Esophagus squamous epithelium (tissue), 5 donors: ENCODE measurements around the gene PTPRN2. TPM values are rescaled to one million over a fixed set of nuclear protein-coding genes. Genes with fewer than 3 reads are reported as not detected.

Experiments used
- DNase-seq: peaks from one replicate; lab custom pipeline; 2025; lab: John Stamatoyannopoulos, UW
- H3K27ac ChIP-seq, 4 donors: fragments of 200-600 bp; sonication (generic); one replicate each; pipeline ENCODE4 v1.5.1; 2016 to 2019; ENCODE audit warnings: mild to moderate bottlenecking in 1 of 4
- H3K27me3 ChIP-seq, 4 donors: fragments of 200-600 bp; sonication (generic); 1 replicate in 3 of 4; 2 replicates in 1 of 4; pipeline versions ENCODE4 v1.5.1 to v1.6.0; 2017 to 2021; ENCODE audit warnings: antibody characterized with exemption in 1 of 4
- H3K36me3 ChIP-seq, 3 donors: fragments of 200-600 bp; sonication (generic); one replicate each; pipeline ENCODE4 v1.5.1; 2016 to 2019
- H3K4me1 ChIP-seq, 3 donors: fragments of 200-600 bp; sonication (generic); one replicate each; pipeline ENCODE4 v1.5.1; 2017 to 2019
- H3K4me3 ChIP-seq, 4 donors: fragments of 200-600 bp; sonication (generic); 1 replicate in 3 of 4; 2 replicates in 1 of 4; pipeline ENCODE4 v1.5.1; 2016 to 2019; ENCODE audit warnings: mild to moderate bottlenecking in 2 of 4, moderate library complexity in 1 of 4
- H3K9me3 ChIP-seq, 3 donors: fragments of 200-600 bp; sonication (generic); one replicate each; pipeline ENCODE4 v1.5.1; 2016 to 2019
- CTCF ChIP-seq, 6 experiments: fragments of 450-650 bp in 4 of 6; fragments of 200-600 bp in 2 of 6; sonication (generic) in 2 of 6; IDR thresholded peaks; one replicate each; pipeline ENCODE4 v1.5.1; 2016 to 2019; ENCODE audit warnings: antibody characterized with exemption in 6 of 6, mild to moderate bottlenecking in 4 of 6, moderate library complexity in 4 of 6
- POLR2A ChIP-seq, 4 donors: fragments of 450-650 bp; IDR thresholded peaks; one replicate each; pipeline ENCODE4 v1.6.1; 2017; ENCODE audit warnings: antibody characterized with exemption in 4 of 4, mild to moderate bottlenecking in 4 of 4, moderate library complexity in 3 of 4
- WGBS, 2 donors: methylation state at CpG; one replicate each; pipeline ENCODE4 v1.1.5; 2018; 5-methylcytosine and 5-hydroxymethylcytosine counted together
- intact Hi-C: fragments of 100-400 bp; cut with DNase I; formaldehyde crosslinking; loops from one replicate; pipeline ENCODE4 v1.15.0; 2022
- total RNA-seq, 4 donors: library from RNA; depleted of rRNA; stranded (reverse); fragments of >200 nt; gene quantifications; one replicate each; pipeline ENCODE4 v1.1.0, GENCODE V29; 2016
- donor health status: DM: yes; HTN: yes; CAD: no.

PTPRN2 gene
- total RNA-seq, 4 donors from 2014 or later = 0.38 to 2.7 (median 1.0) TPM

DNA sequence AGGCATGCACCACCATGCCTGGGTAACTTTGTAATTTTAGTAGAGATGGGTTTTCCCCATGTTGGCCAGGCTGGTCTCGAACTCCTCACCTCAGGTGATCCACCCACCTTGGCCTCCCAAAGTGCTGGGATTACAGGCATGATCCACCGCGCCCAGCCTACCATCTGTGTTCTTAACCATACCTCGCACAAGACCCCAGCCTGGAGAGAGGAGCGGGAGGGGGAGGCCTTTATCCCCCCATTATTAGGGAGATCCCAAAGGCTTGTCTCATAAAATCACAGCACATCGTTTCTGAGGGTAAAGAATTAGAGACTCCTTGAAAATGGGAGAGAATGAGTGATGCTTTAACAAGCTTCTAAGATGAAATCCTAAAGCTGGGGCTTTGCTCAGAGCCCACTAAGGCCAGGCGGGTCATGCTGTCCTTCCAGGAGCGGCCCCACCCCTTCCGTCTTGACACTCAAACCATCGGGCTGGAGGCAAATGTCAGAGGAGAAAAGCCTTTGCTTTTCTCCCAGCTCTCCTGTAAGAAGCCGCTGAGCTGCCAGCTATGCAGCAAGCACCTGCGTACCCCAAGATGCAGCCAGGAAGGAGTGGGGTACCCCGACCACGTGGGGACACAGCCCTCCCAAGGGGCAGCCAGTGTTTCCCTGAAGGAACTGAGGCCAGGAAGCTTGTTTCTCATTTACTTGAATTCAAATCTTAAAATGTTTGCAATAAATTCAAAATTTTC lies 339.7 kb downstream of the PTPRN2 start:
- 83 to 88% methylated on average over 10 to 11 of the region's 14 CpGs for WGBS, 2 donors
- intact Hi-C loops = no loop called here

GRCh38 chr7:158246960-158247673 lies 340.5 kb downstream of the PTPRN2 start:
- 80 to 81% methylated on average over 7 to 21 of the region's 28 CpGs for WGBS, 2 donors
- no peaks in the 10 kb centered on the region for H3K9me3 ChIP-seq
- DNase-seq = no peak
- H3K4me3 ChIP-seq = no peak overlapping the region
- no peaks in the 10 kb centered on the region for H3K4me1 ChIP-seq
- no peak for TF ChIP-seq POLR2A (IDR thresholded peaks at IDR 0.05)
- TF ChIP-seq CTCF (IDR thresholded peaks at IDR 0.05) = no peak
- peaks cover 0 to 3% (median 0%) of the 10 kb centered on the region in 4 donors for H3K27me3 ChIP-seq
- no peak overlapping the region for H3K27ac ChIP-seq
- no peaks in the 10 kb centered on the region for H3K36me3 ChIP-seq
- intact Hi-C loops = no loop called here

More for the DNA sequence above, 339.7 kb downstream of the PTPRN2 start:
- H3K4me3 ChIP-seq = no peak overlapping the region
- H3K27ac ChIP-seq = no peak overlapping the region
- H3K9me3 ChIP-seq = no peaks in the 10 kb centered on the region
- no peaks in the 10 kb centered on the region for H3K4me1 ChIP-seq
- peaks cover 0 to 3% (median 0%) of the 10 kb centered on the region in 4 donors for H3K27me3 ChIP-seq
- H3K36me3 ChIP-seq = no peaks in the 10 kb centered on the region
- TF ChIP-seq CTCF (IDR thresholded peaks at IDR 0.05) (no peak), POLR2A (IDR thresholded peaks at IDR 0.05) (no peak)
- DNase-seq = no peak

DNA sequence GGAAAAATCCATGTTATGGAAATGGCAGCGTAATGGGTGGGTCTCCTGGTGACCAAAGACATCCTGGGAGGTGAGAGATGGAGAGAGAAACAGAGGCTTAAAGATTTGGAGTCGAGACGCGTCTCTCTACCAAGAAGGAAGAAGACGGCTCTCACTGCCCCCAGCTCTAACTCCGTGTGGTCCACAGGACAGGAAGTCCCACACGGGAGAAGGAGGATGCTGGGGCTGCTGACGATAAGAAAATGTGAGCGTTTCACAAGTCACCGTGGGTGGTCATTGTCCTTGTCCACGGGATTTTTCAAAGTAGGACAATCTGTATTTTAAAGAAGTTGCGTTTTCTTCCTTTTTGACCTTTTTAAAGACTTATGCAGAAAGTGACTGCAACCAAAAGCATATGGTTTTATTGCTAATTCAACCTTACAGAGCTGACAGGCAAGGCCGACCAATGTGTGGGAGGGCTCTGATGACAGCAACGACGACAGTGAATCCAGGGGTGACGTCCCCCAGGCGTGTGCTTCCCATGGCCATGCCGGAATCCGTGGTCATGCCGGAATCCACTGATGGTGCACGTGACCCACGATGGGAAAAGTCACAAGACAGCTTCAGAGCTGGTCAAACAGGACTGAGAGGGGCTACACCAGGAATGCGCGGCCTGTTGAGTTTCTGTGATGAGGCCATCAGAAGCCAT lies 341.2 kb downstream of the PTPRN2 start:
- intact Hi-C loops = no loop called here
- 91 to 92% methylated on average over 21 to 22 of the region's 24 CpGs for WGBS, 2 donors
- Histone ChIP-seq H3K4me1 (no peaks in the 10 kb centered on the region), H3K27me3 (peaks cover 0 to 3% (median 0%) of the 10 kb centered on the region in 4 donors), H3K27ac (no peak overlapping the region), H3K36me3 (no peaks in the 10 kb centered on the region), H3K9me3 (no peaks in the 10 kb centered on the region), H3K4me3 (no peak overlapping the region)
- DNase-seq = no peak
- no peak for TF ChIP-seq POLR2A (IDR thresholded peaks at IDR 0.05)
- TF ChIP-seq CTCF (IDR thresholded peaks at IDR 0.05) = no peak

DNA sequence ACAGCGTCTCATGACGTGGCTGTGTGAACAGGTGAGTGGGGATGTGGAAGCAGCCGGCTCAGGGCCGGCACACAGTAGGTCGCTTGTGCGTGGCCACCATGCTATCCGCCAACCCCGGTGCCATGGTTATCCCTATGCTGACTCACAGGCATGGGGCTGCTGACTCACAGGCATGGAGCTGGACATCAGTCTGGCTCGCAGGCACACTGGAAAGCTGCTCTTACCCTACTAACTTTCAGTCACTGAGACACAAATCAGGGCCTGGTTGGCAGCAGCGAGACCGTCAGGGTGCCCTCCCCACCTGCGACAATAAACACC lies 341.9 kb downstream of the PTPRN2 start:
- no peaks in the 10 kb centered on the region for H3K9me3 ChIP-seq
- WGBS, 2 donors = 94 to 100% methylated on average over 2 to 6 of the region's 12 CpGs
- no peak overlapping the region for H3K27ac ChIP-seq
- H3K27me3 ChIP-seq = no peaks in the 10 kb centered on the region
- H3K4me1 ChIP-seq = no peaks in the 10 kb centered on the region
- H3K36me3 ChIP-seq = no peaks in the 10 kb centered on the region
- TF ChIP-seq POLR2A (IDR thresholded peaks at IDR 0.05) (no peak), CTCF (IDR thresholded peaks at IDR 0.05) (no peak)
- H3K4me3 ChIP-seq = no peak overlapping the region
- intact Hi-C loops = no loop called here
- DNase-seq = no peak
